IPS DF 4.7 (cell line): Measurements from ENCODE around the gene CAB39L.

Source experiments
- DNase-seq: peaks from one replicate; pipeline ENCODE4 v3.0.0-alpha.2; 2013; ENCODE audit warnings: low spot score; ENCODE audit errors: extremely low read depth

CAB39L gene

DNA sequence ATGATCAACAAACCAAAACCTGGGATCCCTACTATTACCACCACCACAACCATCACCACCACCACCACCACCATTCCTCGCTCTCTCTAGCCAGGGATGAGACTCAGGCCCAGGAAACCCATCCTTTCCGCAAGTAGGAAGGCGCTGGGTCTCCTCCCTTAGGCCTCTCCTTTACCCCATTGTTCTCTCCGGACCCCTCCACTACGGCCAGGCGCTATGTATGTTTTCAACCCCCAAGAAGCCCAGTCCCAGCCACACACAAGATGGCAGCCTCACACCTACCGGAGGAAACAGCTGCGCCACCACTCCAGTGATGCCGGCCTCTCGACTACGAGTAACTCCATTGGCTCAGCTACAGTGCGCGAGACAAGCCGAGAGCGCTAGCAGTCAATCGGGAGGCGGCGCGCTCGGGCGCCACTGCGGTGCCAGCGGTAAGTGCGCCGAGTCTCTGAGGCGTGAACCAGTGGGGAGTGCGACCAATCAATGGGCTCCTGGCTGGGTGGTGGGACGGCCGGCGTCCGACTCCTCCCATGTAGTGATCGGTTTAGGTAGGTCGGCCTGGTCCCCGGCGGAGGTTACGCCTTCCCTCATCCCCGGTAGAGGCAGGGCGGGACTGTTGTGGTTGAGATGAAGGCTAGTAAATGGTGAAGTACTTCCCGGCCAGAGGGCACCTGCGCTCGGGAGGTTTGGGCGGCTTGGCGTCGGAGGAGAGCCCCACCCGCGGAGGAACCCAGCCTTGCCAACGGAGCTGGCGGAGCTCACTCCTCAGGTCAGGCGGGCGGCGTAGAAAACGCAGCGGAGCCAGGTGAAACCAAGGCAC is at the start of gene CAB39L, which contains the start of gene SETDB2:
Gene CAB39L, minus strand, starts transcription at position 361 of the 820 bp plus-strand sequence. CDS start 61,154 bp downstream, outside the sequence.
Gene SETDB2, plus strand, starts transcription at position 571 of the 820 bp plus-strand sequence. CDS start 7,620 bp downstream, outside the sequence.
- peak; percentile 83 for DNase-seq

DNA sequence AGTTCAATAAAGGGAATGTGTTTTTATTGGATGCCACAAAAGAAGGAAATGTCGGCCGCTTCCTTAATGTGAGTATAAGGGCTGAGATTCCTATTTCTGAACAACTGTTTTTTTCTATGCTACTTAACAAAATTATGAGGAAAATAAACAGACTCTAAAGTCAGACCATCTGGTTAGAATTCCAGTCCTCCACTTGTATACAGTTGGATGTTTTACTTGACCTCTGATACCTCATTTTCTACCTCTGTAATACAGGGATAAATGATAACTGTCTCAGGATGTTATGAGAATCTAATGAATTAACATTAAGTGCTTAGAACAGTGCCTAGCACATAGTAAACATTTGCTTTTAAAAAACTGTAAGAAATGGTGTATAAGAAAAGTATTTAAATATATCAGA is 44.7 kb upstream of the CAB39L start:
- no peak for DNase-seq

DNA sequence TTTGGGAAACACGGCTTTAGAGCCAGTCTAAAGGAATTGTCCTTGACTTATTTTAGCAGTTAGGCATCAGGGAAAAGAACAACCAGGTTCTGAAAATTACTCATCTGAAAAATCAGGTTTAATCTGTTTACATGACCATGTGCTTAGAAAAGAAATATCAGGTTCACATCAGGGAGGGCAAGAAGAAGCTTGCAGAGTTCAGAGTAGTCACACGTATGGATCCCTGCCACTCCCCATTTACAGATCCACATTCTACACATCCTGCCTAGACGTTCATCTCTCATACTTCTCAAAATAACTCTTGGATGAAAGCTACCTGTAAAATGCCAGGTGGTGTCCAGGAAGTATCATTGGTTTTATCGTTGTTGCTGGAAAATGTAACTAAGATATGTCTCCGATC is 37.9 kb upstream of the CAB39L start:
- DNase-seq, result no peak

GRCh38 chr13:49476529-49476928 is 32.7 kb upstream of the CAB39L start:
- no peak for DNase-seq

- DNase-seq, result no peak
These were observed 28.3 kb upstream of the CAB39L start for GRCh38 chr13:49472186-49472585.

DNA sequence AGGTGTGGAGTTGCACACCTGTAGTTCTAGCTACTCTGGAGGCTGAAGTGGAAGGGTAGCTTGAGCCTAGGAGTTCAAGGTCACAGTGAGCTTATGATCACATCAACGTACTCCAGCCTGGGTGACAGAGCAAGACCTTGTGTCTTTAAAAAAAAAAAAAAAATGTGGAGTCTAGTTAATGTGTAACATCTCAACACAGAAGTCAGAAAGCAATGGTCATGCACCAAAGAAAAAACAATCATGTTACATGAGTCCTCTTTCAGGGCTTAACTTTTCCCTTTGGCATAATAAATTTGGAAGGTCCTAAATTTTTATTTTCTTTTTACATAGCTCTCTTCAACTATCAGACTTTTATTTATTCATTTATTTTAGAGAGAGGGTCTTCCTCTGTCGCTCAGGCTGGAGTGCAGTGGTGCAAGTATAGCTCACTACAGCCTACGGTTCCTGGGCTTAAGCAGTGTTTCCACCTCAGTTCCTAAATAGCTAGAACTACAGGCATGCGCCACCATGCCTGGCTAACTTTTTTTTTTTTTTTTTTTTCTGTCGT is 22.5 kb upstream of the CAB39L start:
- DNase-seq, result no peak

GRCh38 chr13:49464621-49465325 is 20.9 kb upstream of the CAB39L start:
- DNase-seq, result no peak

DNA sequence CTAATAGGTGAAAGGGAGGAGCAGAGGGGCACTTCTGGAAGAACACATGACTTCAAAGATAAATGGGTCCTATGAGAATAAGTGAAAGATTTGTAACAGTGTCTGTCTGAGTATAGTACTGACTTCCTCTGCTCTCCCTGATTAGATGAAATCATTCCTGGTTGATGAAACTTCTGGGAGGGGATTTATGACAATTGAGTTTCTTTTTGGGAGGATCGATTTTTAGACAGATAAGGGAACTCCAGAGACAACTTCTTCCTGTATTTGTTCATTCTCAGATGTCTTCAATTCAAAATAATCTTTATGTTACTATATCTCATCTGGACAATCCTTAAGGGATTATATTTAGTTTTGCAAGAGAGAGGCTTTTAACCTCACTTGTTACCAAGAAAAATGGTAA is 20.2 kb upstream of the CAB39L start:
- DNase-seq, result no peak

GRCh38 chr13:49459580-49459979 is 15.7 kb upstream of the CAB39L start:
- DNase-seq, result no peak

DNA sequence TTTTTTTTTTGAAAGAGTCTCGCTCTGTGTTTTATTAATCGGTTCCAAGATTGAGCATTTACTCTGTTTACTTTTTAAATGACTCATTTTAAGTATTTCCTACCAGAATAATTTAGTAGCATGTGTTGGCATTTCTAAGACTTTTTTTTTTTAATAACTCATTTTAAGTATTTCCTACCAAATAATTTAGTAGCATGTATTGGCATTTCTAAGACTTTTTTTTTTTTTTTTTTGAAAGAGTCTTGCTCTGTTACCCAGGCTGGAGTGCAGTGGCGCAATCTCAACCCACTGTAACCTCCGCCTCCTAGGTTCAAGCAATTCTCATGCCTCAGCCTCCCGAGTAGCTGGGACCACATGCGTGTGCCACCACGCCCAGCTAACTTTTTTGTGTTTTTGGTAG is 13.4 kb upstream of the CAB39L start:
- no peak for DNase-seq

- DNase-seq, result no peak
These were observed 12.3 kb upstream of the CAB39L start for GRCh38 chr13:49456156-49456555.

GRCh38 chr13:49455007-49455398 is 11.1 kb upstream of the CAB39L start:
- no peak for DNase-seq

GRCh38 chr13:49454388-49455006 is 10.6 kb upstream of the CAB39L start:
- no peak for DNase-seq

- no peak for DNase-seq
These were observed 9.6 kb upstream of the CAB39L start for GRCh38 chr13:49453465-49453864.

DNA sequence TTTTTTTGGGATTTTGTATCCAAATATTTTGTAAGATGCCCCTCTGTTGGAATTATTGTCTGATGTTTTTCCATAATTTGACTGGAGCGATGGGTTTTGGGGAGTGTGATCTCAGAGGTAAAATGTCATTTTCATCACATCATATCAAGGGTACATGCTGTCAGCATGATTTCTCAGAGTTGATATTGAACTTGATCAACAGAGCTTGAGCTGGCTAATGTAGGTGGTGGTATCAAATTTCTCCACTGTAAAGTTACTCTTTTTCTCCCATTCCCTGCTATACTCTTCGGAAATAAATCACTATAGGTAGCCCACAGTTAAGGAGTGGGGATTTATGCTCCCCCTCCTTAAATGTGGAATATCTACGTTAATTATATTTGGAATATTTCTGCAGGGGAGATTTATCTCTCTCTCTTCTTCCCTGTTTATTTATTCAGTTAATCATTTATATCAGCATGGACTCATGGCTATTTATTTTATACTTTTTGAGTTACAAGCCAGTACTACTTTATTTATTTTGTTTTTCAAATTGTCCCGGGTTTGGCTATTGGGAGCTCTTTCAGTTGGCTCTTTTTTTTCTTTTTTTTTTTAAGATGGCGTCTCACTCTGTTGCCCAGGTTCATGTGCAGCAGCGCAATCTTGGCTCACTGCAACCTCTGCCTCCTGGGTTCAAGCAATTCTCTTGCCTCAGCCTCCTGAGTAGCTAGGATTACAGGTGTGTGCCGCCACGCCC is 9.0 kb upstream of the CAB39L start:
- no peak for DNase-seq

DNA sequence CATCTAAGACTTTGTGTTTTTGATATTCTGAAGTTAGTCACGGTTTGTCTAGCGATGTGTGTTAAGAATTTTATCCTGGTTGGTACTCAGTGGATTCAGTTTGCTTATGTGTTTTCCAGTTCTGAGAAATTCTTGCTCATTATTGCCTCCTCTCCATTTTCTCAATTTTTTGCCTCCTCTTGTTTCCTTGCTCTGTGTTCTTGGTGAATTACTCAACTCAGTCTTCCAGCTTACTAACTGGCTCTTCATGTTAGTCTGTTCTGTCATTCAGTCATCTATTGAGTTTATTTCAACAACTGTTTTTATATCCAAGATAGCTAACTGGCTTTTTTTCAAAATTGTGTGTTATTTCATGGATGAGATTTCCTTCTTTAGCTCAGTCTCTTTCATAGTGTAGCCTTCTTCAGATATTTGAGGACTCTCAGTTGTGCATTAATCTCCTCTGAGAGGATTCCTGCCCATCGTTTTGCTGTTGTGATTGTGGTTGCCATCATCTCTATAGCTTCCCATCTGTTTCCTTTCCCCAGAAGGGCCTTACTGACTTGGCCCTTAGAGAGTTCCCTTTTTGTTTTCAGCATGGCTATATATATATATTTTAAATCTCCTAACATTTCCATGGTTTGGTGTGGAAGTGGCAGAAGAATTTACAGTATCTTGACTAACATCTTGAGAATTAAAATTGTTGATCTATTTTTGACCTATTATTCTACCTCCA is 6.4 kb upstream of the CAB39L start:
- no peak for DNase-seq

DNA sequence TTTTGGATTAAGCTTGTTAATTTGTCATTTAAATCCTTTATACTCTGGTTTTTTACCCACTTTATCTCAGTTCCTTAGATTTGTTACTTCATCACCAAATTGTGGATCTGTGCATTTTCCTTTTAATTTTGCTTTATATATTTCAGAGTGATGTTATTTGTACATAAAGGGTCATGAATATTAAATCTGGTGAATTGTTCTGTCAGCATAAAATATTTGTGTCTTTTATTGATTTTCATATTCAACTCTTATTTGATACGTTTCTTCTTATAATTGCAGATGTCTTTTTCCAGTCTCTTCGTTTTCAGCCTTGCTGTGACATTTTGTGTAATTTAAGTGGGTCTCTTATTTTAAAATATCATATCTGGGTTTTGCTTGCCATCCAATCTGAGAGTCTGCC is 4.9 kb upstream of the CAB39L start:
- DNase-seq, result no peak

DNA sequence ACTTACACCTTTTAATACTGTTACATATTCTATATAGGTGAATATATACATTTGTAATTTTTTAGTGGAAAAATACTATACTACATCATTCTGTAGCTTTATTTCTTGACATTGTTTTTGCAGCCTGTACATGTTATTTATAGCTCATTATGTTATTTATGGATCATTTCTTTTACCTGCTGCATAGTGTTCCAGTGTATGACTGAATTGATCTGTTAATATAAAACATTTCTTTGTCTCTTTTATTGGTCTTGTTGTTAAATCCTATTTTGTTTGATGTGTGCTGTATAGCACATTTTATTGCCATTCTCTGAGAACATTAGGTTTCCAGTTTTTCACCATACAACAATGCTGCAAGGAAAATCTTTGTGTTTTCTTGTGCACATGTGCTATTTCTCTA is 2.6 kb upstream of the CAB39L start:
- DNase-seq, result no peak

DNA sequence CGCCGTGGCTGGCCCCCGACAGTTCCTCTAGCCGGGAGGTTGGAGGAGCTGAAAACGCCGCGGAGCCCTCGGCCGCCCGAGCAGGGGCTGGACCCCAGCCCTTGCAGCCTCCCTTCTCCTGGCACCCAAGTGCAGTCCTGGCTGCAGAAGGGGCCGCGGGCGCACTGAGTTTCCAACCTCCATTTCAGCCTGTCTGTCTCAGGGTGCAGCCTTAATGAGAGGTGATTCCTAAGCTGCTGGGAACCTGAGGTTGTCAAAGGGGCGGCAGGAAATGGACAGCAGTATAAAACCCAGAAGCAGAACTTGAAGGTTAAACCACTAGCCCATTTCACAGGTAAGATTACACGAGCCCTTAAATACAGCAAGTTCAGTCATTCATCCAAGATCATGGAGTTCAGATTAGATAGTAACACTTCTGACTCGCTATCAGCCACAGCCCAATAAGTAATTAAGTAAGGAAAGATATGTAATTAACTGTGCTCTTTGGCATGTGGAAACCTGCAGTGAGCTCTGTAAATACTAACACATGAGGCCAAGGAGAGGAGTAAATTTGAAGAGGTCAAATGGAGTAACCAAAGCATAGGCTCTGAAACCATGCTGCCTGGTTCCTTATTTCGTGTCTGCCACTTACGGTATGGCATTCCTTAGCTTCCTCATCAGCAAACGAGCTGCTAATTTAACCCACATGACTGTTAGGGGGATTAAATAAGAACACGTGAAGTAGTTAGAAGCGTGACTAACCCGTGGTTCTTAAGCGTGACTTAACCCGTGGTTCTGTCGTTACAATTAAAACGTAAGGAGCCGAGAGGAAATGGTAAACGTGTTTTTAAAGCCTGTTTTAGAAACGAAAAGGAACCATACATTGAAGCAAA is 896 bp upstream of the CAB39L start:
- no peak for DNase-seq

DNA sequence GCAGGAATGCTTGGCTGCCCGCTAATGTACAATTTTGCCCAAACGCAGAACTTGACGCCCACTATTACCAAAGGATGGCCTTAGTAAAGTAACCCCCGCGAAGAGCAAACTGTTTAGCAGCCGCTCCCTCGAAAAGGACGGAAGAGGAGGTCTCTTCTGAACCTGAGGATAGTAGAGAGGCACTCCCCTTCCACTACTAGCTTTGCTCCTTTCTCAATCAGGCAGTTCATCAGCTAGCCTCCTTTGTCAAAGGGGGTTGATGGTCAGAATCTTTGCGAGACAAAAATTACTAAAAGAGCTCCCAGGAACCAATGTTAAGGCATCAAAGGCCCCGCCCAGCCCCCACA is 534 bp downstream of the CAB39L start:
- no peak for DNase-seq
